Pancreas (tissue), 10 donors: ENCODE results near the gene PYGL. TPM values are rescaled to one million over a fixed set of nuclear protein-coding genes. Genes with fewer than 3 reads are reported as not detected.
"Not testable (repeated sequence)": the region's sequence is repeated elsewhere in the genome, so short reads cannot be mapped to it uniquely, and the experiment has no call there.

Experiments used
- ATAC-seq, 4 donors: fragments of 200-7000 bp; cut with Tn5 transposase; one replicate each; pipeline versions ENCODE4 v1.8.0 to v1.9.1; 2020; ENCODE audit warnings: mild to moderate bottlenecking in 4 of 4, moderate library complexity in 4 of 4
- DNase-seq, 6 donors: peaks; one replicate each; pipeline ENCODE4 v3.0.0-alpha.2; 2020
- FAIRE-seq: peaks from 2 replicates; lab custom pipeline; 2012; peaks lifted over from hg19 to GRCh38; lab: Jason Lieb, UNC
- H3K27ac ChIP-seq, 4 donors: fragments of 200-600 bp; sonication (generic); 1 replicate in 3 of 4; 2 replicates in 1 of 4; pipeline versions ENCODE4 v1.5.0 to v1.8.0; 2020
- H3K27me3 ChIP-seq, 4 donors: fragments of 200-600 bp; one replicate each; pipeline ENCODE4 v1.8.0; 2021
- H3K36me3 ChIP-seq, 3 donors: fragments of 200-600 bp; sonication (generic) in 1 of 3; one replicate each; pipeline versions ENCODE4 v1.5.0 to v1.8.0; 2020 to 2021
- H3K4me1 ChIP-seq, 3 donors: fragments of 200-600 bp; one replicate each; pipeline ENCODE4 v1.8.0; 2021
- H3K4me3 ChIP-seq, 4 donors: fragments of 200-600 bp; sonication (generic) in 2 of 4; one replicate each; pipeline versions ENCODE4 v1.5.0 to v1.8.0; 2020 to 2021
- H3K9me3 ChIP-seq, 4 donors: fragments of 200-600 bp; one replicate each; pipeline ENCODE4 v1.8.0; 2021
- WGBS, 2 donors: extraction: QIAGEN DNeasy Blood & Tissue Kit; methylation state at CpG; one replicate each; pipeline ENCODE4 v1.1.7; 2013; 5-methylcytosine and 5-hydroxymethylcytosine counted together
- intact Hi-C, 3 donors: fragments of 100-400 bp; cut with DNase I; formaldehyde crosslinking; loops; one replicate each; pipeline versions ENCODE4 v1.11.1 to v1.14.2; 2022
- polyA plus RNA-seq, 2 donors: library from polyadenylated mRNA; stranded (reverse); fragments of 200-250 nt; gene quantifications; one replicate each; pipeline ENCODE4 v1.2.3, GENCODE V29; 2013
- total RNA-seq, 6 donors: library from RNA; stranded (reverse); fragmentation: NEBNext Ultra II Directional in 4 of 6; extraction: Animal tissue kit (Norgen Biotek cat#: 25700) in 4 of 6; gene quantifications; one replicate each; pipeline versions ENCODE4 v1.2.1 to v1.2.4, GENCODE V29; 2021 to 2023
- TF ChIP-seq, protein P1 (sequence below), 4 donors: fragments of 200-600 bp; sonication (generic) in 3 of 4; IDR thresholded peaks; one replicate each; pipeline versions ENCODE4 v1.5.0 to v1.8.0; 2021; ENCODE audit warnings: antibody characterized with exemption in 4 of 4
- donor health status: healthy with polysubstance abuse.
- donor health status: DM: no; HTN: no; CAD: no; lungs with moderate emphysema.
- donor health status: DM: no; HTN: no; CAD: no.
- donor health status: control.
- donor health status: control.
- donor health status: Bipolar disorder and iron deficiency.
- donor health status: DM: yes; HTN: yes; CAD: no.
- donor health status: DM: no; HTN: no; CAD: no.
- donor health status: DM: no; HTN: no; CAD: no.
- donor health status: DM: yes; HTN: yes; CAD: no.

Gene PYGL
- total and polyA plus RNA-seq, 8 donors: 2.6 to 17.8 (median 5.4) TPM

DNA sequence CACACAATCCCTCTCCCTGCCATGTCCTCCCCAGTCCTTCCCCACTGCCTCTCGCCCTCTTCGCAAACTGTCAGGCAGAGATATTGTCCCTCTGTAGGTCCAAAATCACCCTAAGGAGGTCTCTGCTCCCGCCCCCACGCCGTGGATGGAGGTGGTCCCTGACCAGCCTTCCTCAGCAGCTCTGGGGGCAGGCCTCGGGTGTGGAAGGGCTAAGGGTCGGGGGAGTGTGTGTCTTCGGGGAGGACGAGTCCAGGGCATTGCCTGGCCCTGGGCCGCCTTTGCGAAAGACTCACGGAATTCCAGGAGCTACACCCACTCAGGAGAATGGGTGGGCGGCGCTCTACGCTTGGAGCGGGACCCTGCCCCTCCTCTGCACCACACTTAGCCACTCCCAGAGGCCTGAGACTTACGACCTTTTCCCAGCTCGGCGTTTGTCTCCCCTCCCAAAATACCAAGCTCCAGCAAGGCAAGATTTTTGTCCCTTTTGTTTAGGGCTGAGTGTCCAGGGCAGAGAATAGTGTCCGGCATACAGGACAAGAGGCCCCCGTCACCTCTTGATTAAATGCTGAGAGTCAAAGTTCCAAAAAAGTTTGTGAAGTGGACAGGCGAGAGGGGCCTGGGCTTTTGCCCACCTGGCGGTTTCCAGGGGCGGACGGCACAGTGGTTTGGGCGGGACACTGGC, 881 bp downstream of the PYGL start:
- intact Hi-C loops: no loop called here
- TF ChIP-seq, protein P1, sequence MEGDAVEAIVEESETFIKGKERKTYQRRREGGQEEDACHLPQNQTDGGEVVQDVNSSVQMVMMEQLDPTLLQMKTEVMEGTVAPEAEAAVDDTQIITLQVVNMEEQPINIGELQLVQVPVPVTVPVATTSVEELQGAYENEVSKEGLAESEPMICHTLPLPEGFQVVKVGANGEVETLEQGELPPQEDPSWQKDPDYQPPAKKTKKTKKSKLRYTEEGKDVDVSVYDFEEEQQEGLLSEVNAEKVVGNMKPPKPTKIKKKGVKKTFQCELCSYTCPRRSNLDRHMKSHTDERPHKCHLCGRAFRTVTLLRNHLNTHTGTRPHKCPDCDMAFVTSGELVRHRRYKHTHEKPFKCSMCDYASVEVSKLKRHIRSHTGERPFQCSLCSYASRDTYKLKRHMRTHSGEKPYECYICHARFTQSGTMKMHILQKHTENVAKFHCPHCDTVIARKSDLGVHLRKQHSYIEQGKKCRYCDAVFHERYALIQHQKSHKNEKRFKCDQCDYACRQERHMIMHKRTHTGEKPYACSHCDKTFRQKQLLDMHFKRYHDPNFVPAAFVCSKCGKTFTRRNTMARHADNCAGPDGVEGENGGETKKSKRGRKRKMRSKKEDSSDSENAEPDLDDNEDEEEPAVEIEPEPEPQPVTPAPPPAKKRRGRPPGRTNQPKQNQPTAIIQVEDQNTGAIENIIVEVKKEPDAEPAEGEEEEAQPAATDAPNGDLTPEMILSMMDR (IDR thresholded peaks at IDR 0.05): no peak
- DNase-seq (peak in 5 of 6 donors; percentile 16 to 71 (median 33)), FAIRE-seq (no peak), ATAC-seq (peak; percentile 38 to 59 (median 51))
- Histone ChIP-seq H3K36me3 (no peaks in the 10 kb centered on the region), H3K27ac (peak overlapping the region in 1 of 4 donors; percentile 77), H3K27me3 (no peaks in the 10 kb centered on the region), H3K4me1 (no peaks in the 10 kb centered on the region), H3K9me3 (no peaks in the 10 kb centered on the region), H3K4me3 (peak overlapping the region; percentile 59 to 84 (median 69))
- 27 to 33% methylated on average over 26 of the region's 26 CpGs for WGBS, 2 donors

DNA sequence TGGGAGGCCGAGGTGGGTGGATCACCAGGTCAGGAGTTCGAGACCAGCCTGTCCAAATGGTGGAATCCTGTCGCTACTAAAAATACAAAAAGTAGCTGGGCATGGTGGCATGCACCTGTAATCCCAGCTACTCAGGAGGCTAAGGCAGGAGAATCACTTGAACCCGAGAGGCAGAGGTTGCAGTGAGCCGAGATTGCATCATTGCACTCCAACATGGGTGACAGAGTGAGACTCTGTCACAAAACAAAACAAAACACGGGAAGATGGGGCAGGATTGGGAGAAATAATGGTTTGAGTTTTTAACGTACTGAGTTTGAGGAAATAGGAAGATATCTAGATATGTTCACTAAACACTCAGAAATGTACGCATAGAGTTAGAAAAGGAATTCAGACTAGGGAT, 2.6 kb downstream of the PYGL start:
- whole genome bisulfite sequencing, 2 donors: 95% methylated on average over 8 of the region's 8 CpGs
- intact Hi-C loops, ATAC-seq, H3K36me3 ChIP-seq, H3K27ac ChIP-seq, H3K9me3 ChIP-seq, H3K4me1 ChIP-seq, FAIRE-seq, DNase-seq, H3K27me3 ChIP-seq, H3K4me3 ChIP-seq: not testable (repeated sequence)

DNA sequence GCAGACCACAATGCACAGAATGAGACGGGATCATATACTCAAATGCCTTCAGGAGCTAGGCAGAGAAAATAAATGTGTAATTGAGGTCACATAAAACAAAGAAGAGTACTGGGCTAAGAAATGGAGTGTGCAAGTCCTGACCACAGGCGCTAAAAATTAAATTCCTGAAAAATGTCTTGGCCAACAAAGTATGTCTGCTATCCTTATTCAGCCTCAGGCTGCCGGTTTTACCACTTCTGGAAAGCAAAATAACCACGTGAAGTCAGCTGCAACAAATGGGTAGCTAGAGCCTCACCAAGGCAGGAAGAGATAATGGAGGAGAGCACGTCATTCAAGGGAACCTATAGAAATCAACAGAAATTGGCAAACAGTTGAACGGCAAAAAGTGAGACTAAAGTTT, 3.1 kb downstream of the PYGL start:
- 85 to 89% methylated on average over 6 of the region's 6 CpGs for WGBS, 2 donors
- Histone ChIP-seq H3K27ac (no peak overlapping the region), H3K36me3 (no peaks in the 10 kb centered on the region), H3K4me1 (no peaks in the 10 kb centered on the region), H3K9me3 (no peaks in the 10 kb centered on the region), H3K27me3 (no peaks in the 10 kb centered on the region), H3K4me3 (no peak overlapping the region)
- TF ChIP-seq, protein P1 (IDR thresholded peaks at IDR 0.05): no peak
- FAIRE-seq (no peak), DNase-seq (no peak), ATAC-seq (no peak)
- intact Hi-C loops: no loop called here

DNA sequence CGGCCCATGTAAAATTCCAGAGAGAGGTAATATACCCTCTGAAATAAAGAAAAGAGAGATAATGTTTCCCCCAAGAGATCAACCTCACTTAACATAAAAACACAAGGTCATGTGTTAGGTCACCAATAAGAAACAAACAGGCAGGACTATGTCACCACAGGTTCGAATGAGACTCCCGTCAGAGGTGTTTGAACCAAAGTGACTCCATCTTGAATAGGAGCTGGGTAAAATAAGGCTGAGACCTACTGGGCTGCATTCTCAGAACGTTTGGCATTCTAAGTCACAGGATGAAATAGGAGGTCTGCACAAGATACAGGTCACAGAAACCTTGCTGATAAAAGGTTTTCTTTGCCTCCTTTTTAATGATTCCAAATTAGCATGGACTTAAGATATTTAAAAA, 6.5 kb downstream of the PYGL start:
- intact Hi-C loops: no loop called here
- H3K4me3 ChIP-seq: no peak overlapping the region
- H3K4me1 ChIP-seq: no peaks in the 10 kb centered on the region
- 71 to 80% methylated on average over 4 of the region's 4 CpGs for WGBS, 2 donors
- H3K36me3 ChIP-seq: no peaks in the 10 kb centered on the region
- FAIRE-seq: no peak
- no peak for DNase-seq
- TF ChIP-seq, protein P1 (IDR thresholded peaks at IDR 0.05): no peak
- H3K9me3 ChIP-seq: no peaks in the 10 kb centered on the region
- no peaks in the 10 kb centered on the region for H3K27me3 ChIP-seq
- H3K27ac ChIP-seq: no peak overlapping the region
- ATAC-seq: no peak

DNA sequence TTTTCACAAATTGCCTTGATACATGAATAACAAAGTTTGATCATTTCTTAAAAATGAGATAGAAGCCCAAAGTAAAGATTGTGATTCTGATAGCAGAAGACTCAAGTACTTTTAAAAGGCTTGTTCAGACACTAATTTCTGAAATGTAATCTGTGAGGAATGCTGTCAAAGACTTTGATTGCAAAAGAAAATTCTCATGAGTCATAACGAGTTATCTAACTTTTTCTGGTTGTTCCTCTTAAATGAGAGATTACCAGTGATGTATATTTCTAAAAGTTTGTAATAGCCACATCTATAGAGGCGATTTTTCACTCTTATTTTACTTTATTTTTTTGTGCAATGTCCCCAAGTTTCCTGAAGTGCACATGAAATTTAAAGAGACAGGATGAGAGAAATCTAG, 7.0 kb downstream of the PYGL start:
- Histone ChIP-seq H3K27ac (no peak overlapping the region), H3K36me3 (no peaks in the 10 kb centered on the region), H3K9me3 (no peaks in the 10 kb centered on the region), H3K4me1 (no peaks in the 10 kb centered on the region), H3K27me3 (no peaks in the 10 kb centered on the region), H3K4me3 (no peak overlapping the region)
- intact Hi-C loops: no loop called here
- DNase-seq: no peak
- FAIRE-seq: no peak
- no peak for ATAC-seq
- TF ChIP-seq, protein P1 (IDR thresholded peaks at IDR 0.05): no peak
- WGBS, 2 donors: 52 to 57% methylated on average over 2 of the region's 2 CpGs
